GM23248 (cell line): ENCODE results near the gene CCDC63.

ENCODE experiments used
- EZH2 ChIP-seq: fragments of 200-600 bp; sonication (generic); IDR thresholded peaks from 2 replicates; pipeline ENCODE4 v1.6.1; 2018; ENCODE audit warnings: antibody characterized with exemption, mild to moderate bottlenecking; ENCODE audit not compliant: insufficient read depth, poor library complexity, severe bottlenecking
- EZH2phosphoT487 ChIP-seq: fragments of 200-600 bp; sonication (generic); IDR thresholded peaks from 2 replicates; pipeline ENCODE4 v1.6.1; 2018; ENCODE audit warnings: antibody characterized with exemption, moderate library complexity, mild to moderate bottlenecking, low read depth; ENCODE audit not compliant: insufficient read depth

- TF ChIP-seq EZH2phosphoT487 = no peak
- no peak for TF ChIP-seq EZH2
Measured at GRCh38 chr12:110844131-110844530, 2.7 kb upstream of the CCDC63 start.
